IMR-90 (cell line): Measurements from ENCODE around the gene EPHB6. TPM values are rescaled to one million over a fixed set of nuclear protein-coding genes. Genes with fewer than 3 reads are reported as not detected.

Source experiments
- ATAC-seq: fragments of 200-7000 bp; cut with Tn5 transposase; 2 replicates; pipeline ENCODE4 v1.9.1; 2020; ENCODE audit warnings: low read depth, mild to moderate bottlenecking, moderate library complexity
- BruUV-seq: library from RNA; stranded (reverse); fragments of 400-500 nt; replicated peaks from 2 replicates; lab custom pipeline; 2021; lab: Mats Ljungman, UMichigan
- CTCF ChIA-PET: fragments of 300-600 bp; formaldehyde crosslinking; extraction: SDS; loops from one replicate; lab custom pipeline; 2021; ENCODE audit warnings: antibody characterized with exemption; lab: Yijun Ruan, JAX
- POLR2A ChIA-PET: fragments of 300-600 bp; sonication (Branson Sonifier 250); formaldehyde crosslinking; loops from one replicate; lab custom pipeline; 2022; ENCODE audit warnings: antibody characterized with exemption; ENCODE audit not compliant: unreplicated experiment; lab: Charles Lee
- DNase-seq: peaks from one replicate; pipeline ENCODE4 v3.0.0; 2013
- H2AFZ ChIP-seq: replicated peaks from 2 replicates; pipeline ENCODE3; 2013; ENCODE audit warnings: low read length, mild to moderate bottlenecking; ENCODE audit not compliant: poor library complexity
- H2AK5ac ChIP-seq: 2 replicates; pipeline ENCODE4 v1.6.1; 2013; ENCODE audit warnings: low read depth, low read length, inconsistent platforms
- H2AK9ac ChIP-seq: replicated peaks from 2 replicates; pipeline ENCODE3; 2013; ENCODE audit warnings: mild to moderate bottlenecking, low read depth, low read length, moderate library complexity; ENCODE audit not compliant: poor library complexity
- H2BK120ac ChIP-seq: 2 replicates; pipeline ENCODE4 v1.6.1; 2013; ENCODE audit warnings: low read depth, low read length, inconsistent platforms
- H2BK15ac ChIP-seq: 3 replicates; pipeline ENCODE4 v1.6.1; 2013; ENCODE audit warnings: low read depth, low read length, inconsistent platforms
- H2BK20ac ChIP-seq: 2 replicates; pipeline ENCODE4 v1.6.1; 2013; ENCODE audit warnings: low read depth, mild to moderate bottlenecking, inconsistent platforms, low read length, moderate library complexity
- H2BK5ac ChIP-seq: 2 replicates; pipeline ENCODE4 v1.6.1; 2013; ENCODE audit warnings: mild to moderate bottlenecking, low read depth, low read length, inconsistent platforms; ENCODE audit not compliant: poor library complexity, severe bottlenecking
- H3K14ac ChIP-seq: replicated peaks from 2 replicates; pipeline ENCODE4 v1.6.1; 2013; ENCODE audit warnings: low read depth, low read length, inconsistent platforms
- H3K18ac ChIP-seq: 2 replicates; pipeline ENCODE4 v1.6.1; 2013; ENCODE audit warnings: low read depth, low read length, control low read depth
- H3K23ac ChIP-seq: 2 replicates; pipeline ENCODE4 v1.6.1; 2013; ENCODE audit warnings: low read depth, low read length, inconsistent platforms
- H3K27ac ChIP-seq: 2 replicates; pipeline ENCODE4 v1.5.1; 2013; ENCODE audit warnings: mild to moderate bottlenecking, control low read depth, low read length; ENCODE audit not compliant: insufficient read depth
- H3K27me3 ChIP-seq: 2 replicates; pipeline ENCODE4 v1.6.1; 2013; ENCODE audit warnings: low read length; ENCODE audit not compliant: control insufficient read depth, insufficient read depth
- H3K36me3 ChIP-seq: 2 replicates; pipeline ENCODE4 v1.6.1; 2013; ENCODE audit warnings: low read length, mixed read lengths; ENCODE audit not compliant: control insufficient read depth, insufficient read depth
- H3K4ac ChIP-seq: 2 replicates; pipeline ENCODE4 v1.6.1; 2013; ENCODE audit warnings: low read depth, low read length, inconsistent platforms
- H3K4me1 ChIP-seq: 2 replicates; pipeline ENCODE4 v1.6.1; 2013; ENCODE audit warnings: low read length, mixed read lengths; ENCODE audit not compliant: control insufficient read depth, insufficient read depth
- H3K4me2 ChIP-seq: 2 replicates; pipeline ENCODE4 v1.6.1; 2013; ENCODE audit warnings: low read depth, mild to moderate bottlenecking, control low read depth, low read length, moderate library complexity
- H3K4me3 ChIP-seq: 2 replicates; pipeline ENCODE4 v1.5.1; 2013; ENCODE audit warnings: low read depth, mild to moderate bottlenecking, control low read depth, low read length, moderate library complexity; ENCODE audit not compliant: insufficient read depth
- H3K56ac ChIP-seq: 2 replicates; pipeline ENCODE4 v1.6.1; 2013; ENCODE audit warnings: low read length, inconsistent platforms; ENCODE audit not compliant: insufficient read depth; ENCODE audit errors: extremely low read depth
- H3K79me1 ChIP-seq, 2 experiments: 2 replicates each; pipeline ENCODE4 v1.6.1; 2013; ENCODE audit warnings: low read length in 2 of 2, inconsistent platforms in 1 of 2, low read depth in 1 of 2
- H3K9ac ChIP-seq: 2 replicates; pipeline ENCODE4 v1.6.1; 2013; ENCODE audit warnings: low read depth, low read length, control low read depth
- H3K9me1 ChIP-seq: 2 replicates; pipeline ENCODE4 v1.6.1; 2013; ENCODE audit warnings: low read length, inconsistent platforms; ENCODE audit not compliant: insufficient read depth
- H3K9me3 ChIP-seq: 2 replicates; pipeline ENCODE4 v1.6.1; 2013; ENCODE audit warnings: low read length; ENCODE audit not compliant: control insufficient read depth, insufficient read depth
- H4K20me1 ChIP-seq: 2 replicates; pipeline ENCODE4 v1.6.1; 2013; ENCODE audit warnings: low read length, inconsistent platforms; ENCODE audit not compliant: insufficient read depth
- H4K5ac ChIP-seq: 2 replicates; pipeline ENCODE4 v1.6.1; 2013; ENCODE audit warnings: mild to moderate bottlenecking, low read depth, low read length, control low read depth
- H4K8ac ChIP-seq, 2 experiments: 2 replicates each; pipeline ENCODE4 v1.6.1; 2013; ENCODE audit warnings: low read depth in 2 of 2, low read length in 2 of 2, control low read depth in 1 of 2, inconsistent platforms in 1 of 2
- H4K91ac ChIP-seq: 2 replicates; pipeline ENCODE4 v1.6.1; 2013; ENCODE audit warnings: low read depth, low read length, inconsistent platforms; ENCODE audit not compliant: insufficient read depth
- BHLHE40 ChIP-seq: fragments of 150-350 bp; IDR thresholded peaks from 2 replicates; pipeline ENCODE4 v1.6.1; 2016; ENCODE audit warnings: mild to moderate bottlenecking, low read depth, low read length
- CEBPB ChIP-seq: IDR thresholded peaks from 2 replicates; pipeline ENCODE4 v1.6.1; 2012; ENCODE audit warnings: low read depth, low read length, improper control_type of control experiment
- CHD1 ChIP-seq: IDR thresholded peaks from 2 replicates; pipeline ENCODE4 v1.6.1; 2012; ENCODE audit warnings: low read depth, low read length, improper control_type of control experiment
- CTCF ChIP-seq: conservative IDR thresholded peaks from 2 replicates; pipeline ENCODE4 v1.5.1; 2012; ENCODE audit warnings: mild to moderate bottlenecking, low read depth, low read length, improper control_type of control experiment
- ELK1 ChIP-seq: fragments of 150-350 bp; IDR thresholded peaks from 2 replicates; pipeline ENCODE4 v1.6.1; 2016; ENCODE audit warnings: low read depth, mild to moderate bottlenecking, low read length, moderate library complexity, borderline replicate concordance
- FOS ChIP-seq: fragments of 150-350 bp; IDR thresholded peaks from 2 replicates; pipeline ENCODE4 v1.6.1; 2016; ENCODE audit warnings: low read depth, low read length
- MAFK ChIP-seq: IDR thresholded peaks from 2 replicates; pipeline ENCODE4 v1.6.1; 2012; ENCODE audit warnings: low read depth, low read length, improper control_type of control experiment
- MAZ ChIP-seq: IDR thresholded peaks from 2 replicates; pipeline ENCODE4 v1.6.1; 2012; ENCODE audit warnings: low read depth, mild to moderate bottlenecking, low read length, improper control_type of control experiment, moderate library complexity, borderline replicate concordance
- MXI1 ChIP-seq: IDR thresholded peaks from 2 replicates; pipeline ENCODE4 v1.6.1; 2012; ENCODE audit warnings: low read depth, mild to moderate bottlenecking, low read length, moderate library complexity, borderline replicate concordance
- NFE2L2 ChIP-seq: fragments of 150-350 bp; IDR thresholded peaks from 2 replicates; pipeline ENCODE4 v1.6.1; 2016; ENCODE audit warnings: low read depth, mild to moderate bottlenecking, low read length
- POLR2A ChIP-seq: IDR thresholded peaks from 2 replicates; pipeline ENCODE4 v1.6.1; 2012; ENCODE audit warnings: mild to moderate bottlenecking, low read depth, low read length
- RAD21 ChIP-seq: IDR thresholded peaks from 2 replicates; pipeline ENCODE4 v1.6.1; 2012; ENCODE audit warnings: low read length, improper control_type of control experiment
- RCOR1 ChIP-seq: IDR thresholded peaks from 2 replicates; pipeline ENCODE4 v1.6.1; 2012; ENCODE audit warnings: mild to moderate bottlenecking, low read length, improper control_type of control experiment; ENCODE audit not compliant: insufficient replicate concordance
- SMC3 ChIP-seq: fragments of 150-350 bp; IDR thresholded peaks from 2 replicates; pipeline ENCODE4 v1.6.1; 2016; ENCODE audit warnings: low read depth, mild to moderate bottlenecking, antibody characterized with exemption, low read length, moderate library complexity
- WGBS, 2 experiments: methylation state at CpG; one replicate each; pipeline versions ENCODE4 v1.1.5 to v1.1.7; 2013; ENCODE audit warnings: missing lambda C conversion rate in 2 of 2; ENCODE audit not compliant: insufficient read length in 1 of 2; ENCODE audit errors: extremely low coverage in 2 of 2; 5-methylcytosine and 5-hydroxymethylcytosine counted together
- dilution Hi-C: fragments of 300-500 bp; cut with HindIII; formaldehyde crosslinking; loops from one replicate; pipeline ENCODE4 v1.14.3; 2018; ENCODE audit warnings: low sequenced_read_pairs; ENCODE audit not compliant: unreplicated experiment
- in situ Hi-C: fragments of 300-500 bp; cut with MboI; formaldehyde crosslinking; loops from 3 replicates; pipeline ENCODE4 v1.14.3; 2019; ENCODE audit warnings: low sequenced_read_pairs, inconsistent platforms, mixed read lengths
- intact Hi-C: fragments of 100-400 bp; cut with micrococcal nuclease; formaldehyde crosslinking; loops from 2 replicates; pipeline ENCODE4 v1.10.0; 2022
- polyA plus RNA-seq, 3 experiments: library from polyadenylated mRNA; depleted of rRNA; stranded (reverse); fragments of >200 nt; gene quantifications; 2 replicates each; pipeline ENCODE4 v1.2.3, GENCODE V29; 2012; ENCODE audit warnings: low replicate concordance in 1 of 3
- total RNA-seq: library from RNA; depleted of rRNA; stranded (reverse); fragments of >200 nt; gene quantifications from 2 replicates; pipeline ENCODE4 v1.2.3, GENCODE V29; 2012
- TF ChIP-seq, protein P1 (sequence below): fragments of 150-350 bp; IDR thresholded peaks from 2 replicates; pipeline ENCODE4 v1.6.1; 2017; ENCODE audit warnings: mild to moderate bottlenecking, antibody characterized with exemption, low read length, low read depth

The EPHB6 gene
- total and polyA plus RNA-seq, 2 of the 4 experiments (the other 2 are of a cell fraction) = under 0.01 to 0.60 TPM

DNA sequence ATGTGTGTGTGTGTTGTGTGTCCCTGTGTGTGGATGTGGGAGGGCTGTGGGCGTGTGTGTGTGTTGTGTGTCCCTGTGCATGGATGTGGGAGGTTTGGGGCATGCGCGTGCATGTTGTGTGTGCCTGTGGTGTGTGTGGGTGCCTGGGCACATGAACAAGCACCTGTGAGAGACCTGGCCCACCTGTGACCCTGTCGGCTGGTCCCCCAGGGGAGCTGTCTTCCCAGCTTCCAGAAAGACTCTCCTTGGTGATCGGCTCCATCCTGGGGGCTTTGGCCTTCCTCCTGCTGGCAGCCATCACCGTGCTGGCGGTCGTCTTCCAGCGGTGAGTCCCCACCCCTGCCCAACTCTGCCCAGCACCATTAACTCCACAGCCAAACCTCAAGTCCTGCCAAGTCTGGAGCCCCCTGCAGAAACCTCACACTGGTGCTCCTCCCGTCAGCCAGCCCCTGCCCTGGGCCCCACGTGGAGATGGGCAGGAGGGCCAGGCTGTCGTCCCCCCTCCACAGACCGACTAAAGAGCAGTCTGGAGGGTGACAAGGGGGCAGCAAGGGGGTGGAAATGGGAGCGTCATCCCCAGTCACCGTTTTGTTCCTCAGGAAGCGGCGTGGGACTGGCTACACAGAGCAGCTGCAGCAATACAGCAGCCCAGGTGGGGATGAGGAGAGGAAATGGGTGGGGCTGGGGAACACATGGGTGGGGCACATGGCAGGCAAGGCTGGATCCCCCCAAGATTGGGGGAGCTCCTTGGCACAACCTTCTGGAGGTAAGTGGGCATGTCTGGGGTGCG, 12.7 kb downstream of the EPHB6 start:
- no peaks in the 10 kb centered on the region for H3K9me3 ChIP-seq
- POLR2A ChIA-PET = no interaction called here
- no peaks in the 10 kb centered on the region for H3K36me3 ChIP-seq
- no peak for ATAC-seq
- dilution Hi-C loops = no loop called here
- H3K23ac ChIP-seq = no peak overlapping the region
- in situ Hi-C loops = no loop called here
- CTCF ChIA-PET = no interaction called here
- H3K9me1 ChIP-seq = no peaks in the 10 kb centered on the region
- intact Hi-C loops = no loop called here
- no peak overlapping the region for H3K9ac ChIP-seq
- H3K27ac ChIP-seq = no peak overlapping the region
- no peak overlapping the region for H3K4me2 ChIP-seq
- no peak overlapping the region for H2AK9ac ChIP-seq
- no peak overlapping the region for H4K5ac ChIP-seq
- H3K4me1 ChIP-seq = no peaks in the 10 kb centered on the region
- no peaks in the 10 kb centered on the region for H4K20me1 ChIP-seq
- TF ChIP-seq ELK1 = no peak
- TF ChIP-seq POLR2A = no peak
- TF ChIP-seq CEBPB = no peak
- no peak for TF ChIP-seq MAZ
- no peak for TF ChIP-seq NFE2L2
- no peak for TF ChIP-seq CTCF
- no peak for TF ChIP-seq CHD1
- TF ChIP-seq, protein P1, sequence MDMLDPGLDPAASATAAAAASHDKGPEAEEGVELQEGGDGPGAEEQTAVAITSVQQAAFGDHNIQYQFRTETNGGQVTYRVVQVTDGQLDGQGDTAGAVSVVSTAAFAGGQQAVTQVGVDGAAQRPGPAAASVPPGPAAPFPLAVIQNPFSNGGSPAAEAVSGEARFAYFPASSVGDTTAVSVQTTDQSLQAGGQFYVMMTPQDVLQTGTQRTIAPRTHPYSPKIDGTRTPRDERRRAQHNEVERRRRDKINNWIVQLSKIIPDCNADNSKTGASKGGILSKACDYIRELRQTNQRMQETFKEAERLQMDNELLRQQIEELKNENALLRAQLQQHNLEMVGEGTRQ = no peak
- TF ChIP-seq MXI1 = no peak
- TF ChIP-seq FOS = no peak
- TF ChIP-seq RCOR1 = no peak
- TF ChIP-seq SMC3 = no peak
- TF ChIP-seq RAD21 = no peak
- TF ChIP-seq BHLHE40 = no peak
- no peak for TF ChIP-seq MAFK
- no peak for DNase-seq
- no peak overlapping the region for H2BK20ac ChIP-seq
- H2BK15ac ChIP-seq = no peak overlapping the region
- no peak overlapping the region for H2AK5ac ChIP-seq
- H4K91ac ChIP-seq = no peak overlapping the region
- H3K56ac ChIP-seq = no peak overlapping the region
- H2BK120ac ChIP-seq = no peak overlapping the region
- H3K4ac ChIP-seq = no peak overlapping the region
- H3K4me3 ChIP-seq = no peak overlapping the region
- BruUV-seq = no TSS peak
- H3K18ac ChIP-seq = no peak overlapping the region
- H3K79me1 ChIP-seq = no peaks in the 10 kb centered on the region
- no peaks in the 10 kb centered on the region for H3K27me3 ChIP-seq
- no peak overlapping the region for H3K14ac ChIP-seq
- 39% methylated on average over 9 of the region's 18 CpGs; no CpG with 5 or more reads in 1 of the 2 experiments for WGBS, 2 experiments
- H2AFZ ChIP-seq = no peak overlapping the region
- H2BK5ac ChIP-seq = peak overlapping the region; percentile 13
- H4K8ac ChIP-seq = no peak overlapping the region
